HG02884 (cell line): Measurements from ENCODE around the gene SORBS2.

Source experiments
- ATAC-seq: cut with Tn5 transposase; IDR thresholded peaks from one replicate; pipeline ENCODE4 v1.9.1; 2021; ENCODE audit warnings: mild to moderate bottlenecking, moderate library complexity; ENCODE audit not compliant: unreplicated experiment

SORBS2 gene

GRCh38 chr4:185597532-185598188 is 214.3 kb downstream of the SORBS2 start:
- ATAC-seq = peak; percentile 85

GRCh38 chr4:185592845-185593488 is 219.0 kb downstream of the SORBS2 start:
- ATAC-seq = no peak

DNA sequence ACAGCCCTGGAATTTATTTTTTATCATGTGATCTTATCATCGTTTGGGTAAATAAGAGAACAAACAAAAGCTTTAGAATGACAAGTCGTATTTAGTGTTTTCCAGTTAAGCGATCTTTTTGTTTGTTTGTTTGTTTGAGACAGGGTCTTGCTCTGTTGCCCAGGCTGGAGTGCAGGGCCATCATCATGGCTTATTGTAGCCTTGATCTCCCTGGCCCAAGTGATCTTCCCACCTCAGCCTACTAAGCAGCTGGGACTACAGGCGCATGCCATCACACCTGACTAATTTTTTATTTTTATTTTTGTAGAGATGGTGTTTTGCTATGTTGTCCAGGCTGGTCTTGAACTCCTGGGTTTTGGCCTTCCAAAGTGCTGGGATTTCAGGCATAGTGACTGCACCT is 219.6 kb downstream of the SORBS2 start:
- no peak for ATAC-seq

- ATAC-seq = no peak
Observed at GRCh38 chr4:185591679-185592141, 220.3 kb downstream of the SORBS2 start.

DNA sequence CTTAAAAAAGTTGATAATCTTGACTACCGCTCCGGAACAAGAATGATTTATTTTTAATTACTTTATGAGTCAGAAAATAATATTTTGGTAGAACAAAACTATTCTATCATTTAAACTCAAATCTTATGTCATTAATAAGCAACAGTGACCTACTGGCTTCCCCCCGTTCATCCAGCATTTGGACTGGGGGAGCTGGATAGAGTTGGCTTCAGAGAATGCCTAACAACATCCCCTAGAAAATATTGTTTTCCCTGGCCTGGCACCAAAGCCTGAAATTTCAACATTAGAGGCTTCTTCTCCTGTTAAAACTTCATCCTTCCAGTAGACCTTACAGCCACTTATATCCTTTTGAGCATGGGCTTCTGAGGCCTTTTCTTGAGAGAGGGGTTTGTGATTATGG is 221.0 kb downstream of the SORBS2 start:
- no peak for ATAC-seq

DNA sequence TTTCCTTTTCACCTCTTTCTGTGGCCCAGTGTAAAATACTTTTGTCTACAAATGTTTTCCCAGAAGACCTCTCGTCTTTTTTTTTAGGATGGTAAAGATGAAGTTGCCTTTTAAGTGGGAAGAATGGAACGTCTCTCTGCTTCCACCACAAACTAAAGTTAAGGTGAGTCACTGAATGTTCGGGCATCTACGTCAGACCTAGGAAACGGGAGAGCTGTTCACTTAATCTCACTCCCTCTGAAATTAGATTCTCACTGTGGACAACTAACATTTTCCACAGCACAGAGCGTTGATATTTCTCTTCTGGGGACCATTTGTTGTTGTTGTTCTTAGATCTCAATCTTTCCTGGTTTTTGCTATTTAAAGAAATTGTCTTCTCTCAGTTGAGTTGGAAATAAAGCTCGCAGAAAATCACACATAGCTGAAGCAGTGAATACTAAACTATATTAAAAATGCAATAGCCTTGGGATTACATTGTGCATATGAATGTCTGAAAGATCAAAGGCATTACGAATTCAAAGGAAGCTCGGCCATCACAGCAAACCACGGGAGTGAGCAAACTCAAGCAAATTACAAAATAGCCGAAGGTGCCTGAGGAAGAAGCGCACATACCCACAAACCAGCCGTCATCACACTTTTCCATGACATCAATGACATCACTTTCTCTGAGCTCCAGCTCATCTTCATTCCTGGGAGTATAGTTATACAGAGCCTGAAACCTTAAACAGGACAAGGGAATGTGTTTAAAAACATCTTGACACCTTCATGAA is 222.7 kb downstream of the SORBS2 start:
- ATAC-seq = no peak

DNA sequence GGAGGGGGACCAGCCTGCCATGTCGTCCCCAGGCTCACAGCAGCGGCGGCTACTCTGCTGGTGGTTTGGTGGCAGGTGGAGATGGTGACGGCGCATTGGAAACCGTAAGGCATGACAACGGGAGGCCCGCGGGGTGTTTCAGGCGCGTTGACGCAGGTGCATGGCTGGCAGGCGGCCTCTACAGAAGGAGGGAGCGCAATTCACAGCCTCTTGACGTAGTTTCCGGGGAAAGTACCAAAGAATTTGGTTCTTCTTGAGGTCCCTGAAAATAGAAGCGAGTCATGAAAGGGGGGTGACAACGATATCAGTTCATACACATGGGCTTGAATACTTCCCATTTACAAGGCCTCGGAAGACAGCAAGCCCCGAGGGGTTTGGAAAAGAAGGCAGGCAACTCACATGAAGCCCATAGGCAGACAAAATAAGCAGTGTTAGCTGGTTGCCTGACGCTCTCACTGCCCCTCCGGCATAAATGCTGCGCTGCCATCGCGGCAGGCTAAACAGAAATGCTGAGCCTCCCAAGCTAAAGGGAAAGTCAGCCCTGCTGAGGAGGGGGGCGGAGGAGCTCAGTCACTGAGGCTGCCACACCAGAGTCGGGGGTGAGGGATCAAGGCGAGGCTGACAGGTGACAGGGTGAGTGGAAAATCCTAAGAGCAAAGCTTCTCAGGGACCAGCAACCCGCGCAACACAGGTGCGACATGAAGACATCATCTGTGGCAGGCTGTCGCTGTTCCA is 224.4 kb downstream of the SORBS2 start:
- peak; percentile 97 for ATAC-seq

GRCh38 chr4:185587030-185587426 is 225.0 kb downstream of the SORBS2 start:
- no peak for ATAC-seq

GRCh38 chr4:185585211-185585610 is 226.8 kb downstream of the SORBS2 start:
- ATAC-seq = no peak

- no peak for ATAC-seq
Observed at GRCh38 chr4:185583813-185584212, 228.2 kb downstream of the SORBS2 start.

- ATAC-seq = no peak
Observed at GRCh38 chr4:185582651-185583400, 229.2 kb downstream of the SORBS2 start.

GRCh38 chr4:185580699-185581098 is 231.3 kb downstream of the SORBS2 start:
- ATAC-seq = no peak

- ATAC-seq = no peak
Observed at GRCh38 chr4:185578284-185578683, 233.7 kb downstream of the SORBS2 start.

DNA sequence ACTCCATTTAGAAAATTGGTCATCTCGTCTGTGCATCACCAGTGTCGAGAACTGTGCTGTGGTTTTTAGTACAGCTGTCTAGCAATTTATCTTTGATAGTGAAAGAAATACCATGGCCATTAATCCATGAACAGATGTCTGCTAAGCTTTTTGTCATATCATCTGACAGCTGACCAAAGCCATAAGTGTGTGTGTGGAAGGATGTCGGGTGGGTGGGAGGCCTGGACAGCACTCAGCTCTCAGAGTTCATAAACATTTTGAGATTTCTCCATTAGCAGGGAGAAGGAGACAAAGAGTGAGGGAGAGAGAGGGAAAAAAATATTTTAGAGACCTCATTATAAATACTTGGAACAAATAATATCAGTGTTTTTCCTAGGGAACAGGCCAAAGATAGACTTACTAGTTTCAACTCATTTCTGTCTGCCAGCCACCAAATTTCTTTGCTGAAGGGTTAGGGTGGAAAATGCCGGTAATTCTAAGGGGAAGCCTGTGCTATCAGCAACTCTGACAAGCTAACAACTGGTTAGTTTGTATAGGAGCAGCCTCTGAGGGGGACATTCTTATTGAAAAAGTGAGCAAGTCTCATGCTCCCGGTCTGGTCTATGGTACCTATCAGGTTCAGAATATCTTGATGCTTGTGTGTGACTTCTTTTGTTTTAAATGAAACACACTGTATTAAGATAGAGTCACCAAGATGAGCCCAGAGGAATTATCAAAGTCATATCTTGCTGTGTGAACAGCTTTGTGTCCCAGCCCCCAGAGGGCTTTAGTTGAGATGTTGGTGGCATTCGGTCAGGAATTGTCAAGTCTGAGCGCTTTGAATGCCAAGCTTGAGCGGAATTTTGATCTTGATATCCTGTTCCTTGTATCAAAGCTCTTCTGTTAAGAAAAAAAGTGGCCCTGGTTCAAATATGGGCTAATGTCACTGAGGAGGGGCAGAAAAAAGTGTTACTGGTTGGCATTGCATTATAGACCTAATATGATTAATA is 234.7 kb downstream of the SORBS2 start:
- ATAC-seq = no peak

DNA sequence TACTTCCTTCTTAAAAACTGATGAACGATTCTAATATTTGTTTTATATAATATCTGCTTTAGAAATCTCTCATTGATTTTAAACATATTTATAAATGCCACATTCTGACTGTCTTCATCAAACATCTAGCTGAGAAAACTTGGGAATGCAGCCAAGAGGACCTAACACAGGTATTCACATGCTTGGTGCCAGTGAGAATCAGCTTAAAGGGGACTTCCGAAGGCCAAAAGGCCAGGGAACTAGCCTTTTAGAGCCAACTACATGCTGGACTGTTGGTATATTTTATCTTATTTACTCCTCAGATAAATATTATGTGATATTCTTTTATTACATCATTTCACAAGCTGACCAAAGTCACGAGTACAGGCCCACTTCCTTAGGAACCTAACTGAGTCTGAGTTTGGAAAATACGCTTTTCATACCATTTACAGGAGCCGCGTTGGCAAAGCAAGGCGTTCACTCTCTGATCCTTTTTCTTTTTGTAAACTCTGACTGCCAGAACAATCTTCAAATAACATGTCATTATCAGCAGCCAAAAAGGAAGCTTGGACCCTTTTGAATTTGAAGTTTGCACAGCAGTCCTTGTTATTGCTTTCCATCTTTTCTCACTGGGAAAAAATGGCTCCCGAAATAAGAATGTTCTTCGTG is 235.6 kb downstream of the SORBS2 start:
- ATAC-seq = no peak

GRCh38 chr4:185573651-185574199 is 238.3 kb downstream of the SORBS2 start:
- ATAC-seq = no peak

DNA sequence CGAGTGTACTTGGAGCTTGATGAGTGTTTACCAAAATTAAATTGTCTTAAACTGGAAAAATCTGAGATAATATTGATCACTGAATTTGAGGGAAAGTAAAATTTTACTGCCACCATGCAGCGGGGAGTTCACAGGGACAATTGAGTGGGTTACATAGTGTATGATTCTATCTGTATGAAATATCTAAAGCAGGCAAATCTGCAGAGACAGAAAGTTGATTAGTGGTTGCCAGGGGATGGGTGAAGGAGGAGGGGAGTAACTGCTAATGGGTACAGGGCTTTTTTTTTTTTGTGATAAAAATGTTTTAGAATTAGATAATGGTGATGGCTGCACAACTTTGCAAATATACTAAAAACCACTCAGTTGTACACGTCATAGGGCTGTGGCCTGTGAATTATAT is 241.3 kb downstream of the SORBS2 start:
- ATAC-seq = no peak
